HG02870 (cell line): ENCODE measurements around the gene PAK2.
"Not testable (repeated sequence)": the region's sequence is repeated elsewhere in the genome, so short reads cannot be mapped to it uniquely, and the experiment has no call there.

Experiments
- ATAC-seq: cut with Tn5 transposase; IDR thresholded peaks from one replicate; pipeline ENCODE4 v1.9.1; 2021; ENCODE audit warnings: mild to moderate bottlenecking, moderate library complexity; ENCODE audit not compliant: unreplicated experiment

The PAK2 gene

DNA sequence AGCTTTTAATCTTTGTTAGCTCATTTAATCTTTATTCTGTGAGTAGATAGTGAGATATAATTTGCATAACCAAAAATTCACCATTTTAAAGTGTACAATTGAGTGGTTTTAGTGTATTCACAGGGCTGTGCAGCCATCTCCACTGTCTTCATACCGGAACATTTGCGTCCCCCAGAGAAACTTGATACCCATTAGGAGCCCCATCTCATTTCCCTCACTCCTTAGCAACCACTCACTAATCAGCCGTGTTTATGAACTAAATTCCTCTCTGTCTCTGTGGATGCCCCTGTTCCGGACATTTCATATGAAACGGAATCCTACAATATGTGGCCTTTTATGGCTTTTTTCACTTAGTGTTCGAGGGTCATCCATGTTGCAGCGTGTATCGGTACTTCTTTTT lies 38.2 kb downstream of the PAK2 start:
- ATAC-seq: no peak

DNA sequence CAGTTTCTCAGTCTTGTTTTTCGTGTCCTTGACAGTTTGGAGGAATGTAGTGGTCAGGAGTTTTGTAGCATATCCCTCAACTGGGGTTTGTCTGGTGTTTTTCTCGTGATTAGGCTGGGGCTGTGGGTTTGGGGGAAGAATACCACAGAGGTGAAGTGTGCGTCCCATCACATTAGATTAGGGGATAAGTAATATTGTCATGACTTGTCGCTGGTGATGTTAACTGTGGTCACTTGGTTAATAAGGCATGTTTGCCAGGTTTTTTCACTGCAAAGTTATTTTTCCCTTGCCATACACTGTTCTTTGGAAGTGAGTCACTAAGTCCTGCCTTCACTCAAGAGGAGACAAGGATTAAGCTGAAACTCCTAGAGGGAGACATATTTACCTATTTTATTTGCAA lies 39.1 kb downstream of the PAK2 start:
- ATAC-seq: no peak

DNA sequence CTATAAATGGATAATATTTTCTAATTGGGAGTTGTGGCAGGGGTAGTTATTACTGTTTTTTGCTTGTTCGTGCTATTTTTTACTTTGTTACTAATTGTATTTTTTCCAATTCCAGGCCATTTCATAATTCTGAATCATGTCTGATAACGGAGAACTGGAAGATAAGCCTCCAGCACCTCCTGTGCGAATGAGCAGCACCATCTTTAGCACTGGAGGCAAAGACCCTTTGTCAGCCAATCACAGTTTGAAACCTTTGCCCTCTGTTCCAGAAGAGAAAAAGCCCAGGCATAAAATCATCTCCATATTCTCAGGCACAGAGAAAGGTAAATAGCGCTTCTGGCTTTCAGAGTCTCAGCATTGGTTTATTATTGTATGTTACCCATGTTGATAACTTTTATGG lies 42.9 kb downstream of the PAK2 start:
- no peak for ATAC-seq

DNA sequence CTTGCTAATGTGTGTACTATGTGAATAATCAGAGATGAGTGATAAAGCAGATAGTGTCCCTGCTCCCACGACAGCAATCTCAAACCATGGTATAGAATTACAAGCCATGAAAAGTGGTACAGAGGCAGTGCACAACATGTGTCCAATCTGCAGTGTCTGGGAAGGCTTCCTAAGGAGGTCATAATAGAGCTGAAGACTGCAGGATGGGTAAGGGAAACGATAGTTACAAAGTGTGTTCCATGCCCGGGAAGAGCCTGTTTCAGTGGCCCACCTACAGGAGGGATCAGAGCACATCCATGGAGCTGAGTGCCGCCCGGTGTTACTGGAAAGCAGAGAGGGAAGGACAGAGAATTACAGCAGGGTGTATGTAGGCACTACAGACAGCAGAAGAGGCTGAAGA lies 48.9 kb downstream of the PAK2 start:
- no peak for ATAC-seq

DNA sequence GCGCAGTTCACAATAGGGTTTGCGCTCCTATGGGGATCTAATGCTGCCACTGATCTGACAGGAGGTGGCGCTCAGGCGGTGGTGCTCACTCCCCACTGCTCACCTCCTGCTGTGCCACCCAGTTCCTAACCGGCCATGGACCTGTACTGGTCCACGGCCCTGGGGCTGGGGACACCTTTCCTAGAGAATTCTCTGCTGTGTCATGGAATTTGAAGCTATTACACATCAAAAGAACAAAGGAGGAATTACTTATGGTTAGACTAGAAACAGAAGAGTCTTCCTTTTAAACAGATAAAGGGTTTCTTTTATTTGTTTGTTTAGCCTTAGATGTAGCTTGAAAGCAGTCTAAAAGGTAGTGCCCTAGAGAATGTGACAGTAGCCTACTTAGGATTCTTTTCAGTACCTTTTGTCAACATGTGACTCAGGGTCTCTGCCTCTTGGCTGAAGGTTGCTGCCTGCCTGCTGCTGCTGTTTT lies 50.3 kb downstream of the PAK2 start:
- no peak for ATAC-seq

DNA sequence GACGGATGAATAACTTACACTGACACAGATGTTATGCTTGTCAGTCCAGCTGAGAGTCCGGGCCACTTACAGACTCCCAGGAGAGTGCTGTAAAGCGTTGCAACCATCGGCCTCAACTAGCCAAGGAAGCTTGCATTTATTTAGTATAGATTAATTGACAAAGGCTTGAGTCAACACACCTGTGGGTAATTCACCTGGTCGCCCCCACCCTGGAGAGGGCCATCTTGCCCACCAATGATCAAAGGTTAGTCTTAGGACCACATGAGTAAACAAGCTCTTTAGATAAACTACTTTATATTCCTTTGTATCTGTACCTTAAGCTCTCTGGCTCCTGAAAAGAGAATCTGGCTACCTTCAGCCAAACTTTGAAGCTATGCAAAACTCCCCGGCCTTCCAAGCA lies 51.0 kb downstream of the PAK2 start:
- ATAC-seq: no peak

DNA sequence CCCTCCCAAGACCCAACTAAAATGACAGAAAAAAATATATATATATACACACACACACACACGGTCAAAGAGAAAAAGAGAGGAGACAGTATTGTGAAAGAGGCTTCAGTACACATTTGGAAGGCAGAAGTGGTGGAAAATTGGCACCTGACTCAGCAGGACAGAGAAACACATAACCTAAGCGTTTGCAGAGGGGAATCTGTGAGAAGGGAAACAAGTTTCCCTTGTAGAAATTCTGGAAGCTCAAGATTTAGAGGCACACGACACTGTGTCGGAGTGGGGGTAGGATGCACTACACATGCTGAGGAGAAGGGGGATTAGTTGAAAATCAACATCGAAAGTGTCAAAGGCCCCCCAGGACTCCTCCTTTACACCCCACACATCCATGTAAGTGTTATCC lies 53.1 kb downstream of the PAK2 start:
- no peak for ATAC-seq

DNA sequence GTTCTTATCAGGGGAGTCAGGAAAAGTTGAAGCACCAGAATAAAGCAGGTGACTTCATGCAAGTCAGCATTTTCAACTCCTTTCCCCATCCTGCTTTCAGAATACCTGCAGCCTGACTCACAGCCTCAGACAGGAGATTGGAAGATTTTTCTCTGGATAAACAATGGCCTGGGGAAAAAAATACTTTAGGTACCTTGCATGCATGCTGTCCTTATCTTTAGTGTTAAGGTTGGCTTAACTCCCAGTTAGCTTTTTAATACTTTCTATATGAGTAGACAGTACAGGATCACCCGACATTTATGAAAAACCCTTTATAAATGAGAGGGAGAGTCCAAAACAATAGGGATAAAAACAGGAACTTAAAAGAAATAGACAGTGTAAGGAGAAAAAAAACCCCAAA lies 53.6 kb downstream of the PAK2 start:
- ATAC-seq: no peak

DNA sequence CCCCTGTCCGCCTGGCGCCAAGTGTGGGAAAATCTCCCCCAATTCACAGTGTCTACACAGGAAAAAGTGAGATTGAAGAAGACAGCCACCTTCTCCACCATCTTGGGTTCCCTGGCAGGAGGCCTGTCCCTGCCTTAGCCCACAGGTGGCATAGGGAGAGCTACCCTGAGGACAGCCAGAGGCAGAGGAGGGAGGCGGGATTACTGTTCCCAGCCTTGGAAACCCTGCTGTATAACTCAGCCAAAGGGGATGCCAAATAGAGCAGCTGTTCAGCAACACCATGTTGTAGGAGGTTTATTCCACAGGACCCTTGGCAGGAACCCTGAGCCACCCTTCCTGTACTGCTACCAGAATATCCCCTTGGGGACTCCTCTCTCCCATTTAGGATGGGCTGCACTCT lies 54.8 kb downstream of the PAK2 start:
- no peak for ATAC-seq

DNA sequence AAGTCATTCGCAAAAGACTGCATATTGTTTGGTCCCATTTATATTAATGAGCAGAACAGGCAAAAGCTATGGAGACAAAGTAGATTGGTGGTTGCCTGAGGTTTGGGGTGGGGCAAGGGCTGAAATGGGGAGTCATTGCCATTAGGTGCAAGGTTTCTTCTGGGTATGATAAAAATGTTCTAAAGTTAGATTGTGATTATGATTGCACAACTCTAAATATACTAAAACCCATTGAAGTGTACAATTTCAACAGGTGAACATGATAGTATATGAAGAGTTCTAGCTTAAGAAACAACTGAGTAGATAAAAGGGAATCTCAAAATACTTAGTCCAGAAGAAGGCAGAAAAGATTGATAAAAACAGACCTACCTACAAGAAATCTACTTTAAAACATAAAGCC lies 56.7 kb downstream of the PAK2 start:
- ATAC-seq: no peak

DNA sequence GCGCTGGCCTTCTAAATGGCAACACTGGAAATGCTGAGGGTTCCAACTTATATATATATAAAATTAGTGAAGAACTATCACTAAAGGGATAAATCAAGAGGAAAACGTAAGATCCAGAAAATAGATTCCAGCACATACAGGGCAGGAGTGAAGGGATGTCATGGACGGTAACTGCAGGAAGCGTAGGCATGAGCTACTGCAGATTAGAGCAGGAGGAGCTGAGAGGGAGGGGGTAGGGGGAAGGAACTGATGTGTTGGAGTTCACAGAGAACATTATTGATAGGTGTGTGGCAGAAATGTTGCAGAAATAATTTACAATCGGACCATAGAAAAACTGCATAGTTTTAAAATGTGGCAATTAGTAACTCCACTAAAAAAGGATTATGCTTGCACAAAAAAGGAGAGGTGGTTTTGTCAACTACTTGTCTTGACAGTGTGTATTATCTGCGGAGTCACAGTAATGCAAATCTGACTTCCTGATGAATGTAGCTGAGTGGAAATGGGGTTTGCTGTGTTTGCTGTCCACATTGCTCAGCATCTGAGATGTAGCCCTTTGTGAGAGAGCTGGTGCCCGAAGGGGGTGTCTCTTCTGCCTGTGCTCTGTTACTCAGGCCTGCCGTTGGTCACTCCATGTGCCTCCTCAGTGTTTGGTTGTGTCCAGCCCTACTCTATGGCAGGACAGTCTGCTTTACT lies 61.2 kb downstream of the PAK2 start:
- no peak for ATAC-seq

DNA sequence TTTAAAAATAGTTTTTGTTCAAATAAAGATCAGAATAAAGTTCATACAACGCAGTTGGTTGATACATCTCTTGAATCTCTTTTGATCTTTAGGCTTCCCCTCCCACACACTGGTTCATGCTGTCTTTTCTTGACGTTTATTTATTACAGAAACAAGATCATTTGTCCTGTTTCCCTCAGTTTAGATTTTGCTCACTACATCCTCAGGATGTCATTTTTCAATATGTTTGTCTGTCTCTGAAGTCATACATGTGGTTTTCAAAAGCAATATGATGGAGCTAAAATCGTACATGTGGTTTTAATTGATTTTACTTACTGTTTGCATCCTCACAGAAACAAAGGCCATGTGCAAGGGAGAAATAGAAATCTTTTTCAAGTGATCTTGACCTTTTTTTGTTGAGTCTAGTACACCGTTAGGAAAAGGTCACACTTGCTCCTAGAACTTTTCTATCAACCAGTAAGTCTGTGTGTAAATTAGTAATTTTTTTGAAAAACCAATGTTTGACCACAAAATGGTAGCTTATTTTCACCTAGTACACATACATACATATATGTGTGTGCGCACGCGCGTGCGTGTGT lies 64.3 kb downstream of the PAK2 start:
- no peak for ATAC-seq

DNA sequence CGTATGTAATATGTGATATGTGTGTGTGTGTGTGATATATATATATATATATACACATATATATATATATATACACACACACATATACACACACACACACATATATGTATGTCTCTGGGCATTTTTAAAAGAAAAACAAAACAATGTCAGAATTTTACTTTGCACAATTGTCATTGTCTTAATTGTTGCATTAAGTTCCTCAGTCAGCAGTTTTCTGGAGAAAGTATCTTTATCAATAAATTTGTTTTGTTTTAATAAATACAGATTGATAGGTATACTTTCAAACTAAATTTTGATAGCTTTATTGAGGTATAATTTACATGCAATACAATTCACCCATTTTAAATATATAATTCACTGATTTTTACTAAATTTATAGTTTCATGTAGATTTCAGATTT lies 65.1 kb downstream of the PAK2 start:
- ATAC-seq: no peak

DNA sequence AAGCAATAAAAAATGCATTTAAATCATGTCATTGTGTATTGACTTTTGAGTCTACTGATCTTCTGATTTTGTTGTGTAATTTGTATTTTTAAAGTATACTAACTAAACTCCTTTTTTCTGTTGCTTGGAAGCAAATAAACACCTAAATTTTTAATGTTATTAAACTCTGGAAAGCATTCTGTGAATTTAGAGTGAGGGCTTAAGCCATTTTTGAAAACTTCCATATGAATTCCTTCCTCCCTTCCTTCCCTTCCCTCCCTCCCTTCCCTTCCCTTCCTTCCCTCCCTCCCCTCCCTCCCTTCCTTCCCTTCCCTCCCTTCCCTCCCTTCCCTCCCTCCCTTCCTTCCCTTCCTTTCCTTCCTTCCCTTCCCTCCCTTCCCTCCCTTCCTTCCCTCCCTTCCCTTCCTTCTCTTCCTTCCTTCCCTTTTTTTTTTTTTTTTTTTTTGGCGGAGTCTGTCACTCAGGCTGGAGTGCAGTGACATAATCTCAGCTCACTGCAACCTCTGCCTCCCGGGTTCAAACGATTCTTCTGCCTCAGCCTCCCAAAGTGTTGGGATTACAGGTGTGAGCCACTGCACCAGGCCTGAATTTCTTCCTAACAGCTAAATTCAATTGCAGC lies 71.4 kb downstream of the PAK2 start:
- ATAC-seq: no peak

DNA sequence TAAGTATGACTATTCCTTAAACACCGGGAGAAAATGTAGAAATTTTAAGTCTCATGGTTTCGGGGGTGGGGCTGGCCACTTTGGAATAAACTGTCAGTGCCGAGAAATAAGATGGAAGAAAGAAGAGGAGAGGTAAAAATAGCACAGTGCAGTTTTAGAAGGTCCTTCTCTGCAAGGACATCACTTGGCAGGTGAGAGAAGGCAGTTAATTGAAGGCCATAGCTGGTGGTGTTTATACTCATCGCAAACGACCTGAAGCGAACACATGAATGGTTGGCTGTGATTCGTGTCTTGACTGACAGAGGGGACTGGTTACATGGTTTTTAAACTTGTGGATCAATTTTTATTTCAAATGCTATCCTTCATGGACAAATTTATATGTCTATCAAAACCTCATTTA lies 73.2 kb downstream of the PAK2 start:
- ATAC-seq: no peak

DNA sequence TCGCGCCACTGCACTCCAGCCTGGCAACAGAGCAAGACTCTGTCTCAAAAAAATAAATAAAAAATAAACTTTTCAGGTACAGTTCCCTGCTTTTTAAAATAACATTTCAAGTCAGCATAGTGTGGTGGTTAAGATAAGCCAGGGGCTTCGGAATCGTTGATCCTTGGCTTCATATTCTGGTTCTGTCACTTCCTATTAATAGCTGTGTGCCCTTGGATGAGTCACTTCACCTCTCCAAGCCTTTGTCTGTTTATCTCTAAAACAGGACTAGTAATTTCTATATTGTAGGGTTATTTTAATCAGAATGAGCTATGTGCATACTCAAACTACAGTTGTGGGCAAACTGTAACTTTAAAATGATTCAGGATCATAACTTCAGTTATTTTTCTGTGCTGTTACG lies 74.2 kb downstream of the PAK2 start:
- no peak for ATAC-seq

DNA sequence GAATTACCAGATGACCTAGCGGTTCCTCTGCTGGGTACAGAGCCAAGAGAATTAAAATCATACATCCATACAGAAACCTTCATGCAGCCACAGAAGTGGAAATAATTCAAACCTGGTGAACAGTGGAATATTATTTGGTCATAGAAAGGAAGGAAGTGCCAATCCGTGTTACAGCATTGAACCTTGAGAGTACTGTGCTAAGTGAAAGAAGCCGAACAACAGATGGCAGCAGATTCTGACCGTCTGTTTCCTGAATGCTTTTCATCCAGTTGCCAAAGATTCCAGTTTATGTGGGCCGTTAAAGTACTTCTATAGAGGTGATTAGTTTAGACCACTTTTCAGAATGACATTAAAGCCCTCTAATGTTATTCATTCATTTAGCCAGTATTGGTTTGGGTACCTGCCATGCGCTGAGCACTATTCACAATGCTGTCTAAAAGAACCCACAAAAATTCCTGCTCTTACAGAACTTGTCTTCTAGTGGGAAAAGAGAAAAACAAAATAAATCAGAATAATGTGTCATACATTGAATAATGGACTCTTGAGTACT lies 82.2 kb downstream of the PAK2 start:
- no peak for ATAC-seq

DNA sequence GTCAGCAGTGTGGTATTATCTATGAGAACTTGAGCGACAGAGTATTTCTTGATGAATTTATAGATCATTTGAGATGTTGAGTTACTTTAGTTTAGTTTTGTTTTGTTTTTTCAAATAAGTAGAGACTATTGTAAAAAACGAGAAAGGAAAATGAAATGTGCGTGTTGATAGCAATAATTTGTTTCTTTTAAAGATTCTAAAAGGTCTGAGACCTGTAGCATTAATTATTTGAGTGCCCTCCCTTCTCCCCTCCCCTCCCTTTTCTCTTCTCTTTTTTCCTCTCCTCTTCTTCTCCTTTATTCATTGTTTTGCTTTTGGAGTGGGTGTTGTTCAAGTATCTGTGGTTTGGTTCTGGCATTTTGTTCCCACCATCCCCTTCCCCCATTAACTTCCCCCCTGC lies 90.0 kb downstream of the PAK2 start:
- ATAC-seq: not testable (repeated sequence)

DNA sequence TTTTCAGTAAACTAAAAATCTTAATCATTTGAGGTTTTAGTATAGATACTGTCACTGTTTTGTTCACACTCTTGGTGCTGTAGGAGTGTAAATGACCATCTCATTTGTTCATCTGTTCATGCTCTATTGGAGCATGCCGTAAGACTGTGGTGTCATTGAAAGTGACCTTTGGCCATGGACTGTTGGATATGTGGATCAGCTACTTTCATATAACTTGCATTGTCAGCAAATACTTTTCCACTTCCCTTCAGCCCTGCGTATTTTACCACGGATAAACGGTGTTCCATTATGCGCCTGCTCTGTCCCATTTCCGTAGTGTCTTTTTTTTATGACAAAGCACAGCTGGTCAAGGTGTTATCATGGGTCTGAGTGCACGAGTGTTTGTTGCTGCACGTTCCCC lies 95.4 kb downstream of the PAK2 start:
- no peak for ATAC-seq

DNA sequence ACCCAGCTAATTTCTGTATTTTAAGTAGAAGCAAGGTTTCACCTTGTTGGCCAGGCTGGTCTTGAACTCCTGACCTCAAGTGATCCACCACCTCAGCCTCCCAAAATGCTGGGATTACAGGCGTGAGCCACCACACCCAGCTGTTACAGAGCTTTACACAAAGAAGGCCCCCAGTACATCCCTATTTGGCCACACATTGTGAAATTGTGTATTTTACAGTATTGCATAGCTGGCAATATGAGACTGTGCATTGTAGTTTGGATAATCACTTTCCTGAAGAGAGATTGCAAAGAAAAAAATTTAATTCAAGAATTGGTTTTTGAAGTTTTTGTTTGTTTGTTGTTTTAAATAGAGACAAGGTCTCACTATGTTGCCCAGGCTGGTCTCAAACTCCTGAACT lies 97.0 kb downstream of the PAK2 start:
- ATAC-seq: not testable (repeated sequence)

DNA sequence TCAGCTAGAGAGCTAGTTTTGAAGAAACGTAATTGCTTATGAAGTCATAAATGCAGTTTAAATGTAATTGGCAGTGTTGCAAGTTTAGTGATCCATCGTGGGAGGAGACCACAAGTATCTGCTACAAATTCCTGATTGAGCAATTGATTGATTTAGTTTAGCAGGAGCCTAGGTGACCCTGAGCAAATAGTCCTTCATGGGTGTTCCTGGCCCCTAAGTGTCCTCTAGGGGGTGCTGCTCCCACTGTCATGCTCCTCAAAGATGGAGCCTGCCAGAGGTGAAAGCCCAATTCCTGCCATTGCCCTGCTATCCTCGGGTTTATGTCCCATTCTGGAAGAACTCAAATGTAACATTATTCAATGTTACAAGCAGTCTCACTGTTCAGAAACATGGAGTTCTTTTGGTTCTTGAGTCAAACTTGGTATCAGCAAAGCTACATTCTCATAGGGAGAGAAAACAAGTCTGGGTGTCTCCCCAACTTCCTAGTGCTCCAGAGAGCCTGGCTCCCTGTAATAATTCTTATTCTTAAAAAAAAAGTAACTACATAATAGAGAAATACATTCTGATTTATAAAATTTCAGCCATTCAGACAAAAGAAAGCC lies 98.3 kb downstream of the PAK2 start:
- no peak for ATAC-seq

DNA sequence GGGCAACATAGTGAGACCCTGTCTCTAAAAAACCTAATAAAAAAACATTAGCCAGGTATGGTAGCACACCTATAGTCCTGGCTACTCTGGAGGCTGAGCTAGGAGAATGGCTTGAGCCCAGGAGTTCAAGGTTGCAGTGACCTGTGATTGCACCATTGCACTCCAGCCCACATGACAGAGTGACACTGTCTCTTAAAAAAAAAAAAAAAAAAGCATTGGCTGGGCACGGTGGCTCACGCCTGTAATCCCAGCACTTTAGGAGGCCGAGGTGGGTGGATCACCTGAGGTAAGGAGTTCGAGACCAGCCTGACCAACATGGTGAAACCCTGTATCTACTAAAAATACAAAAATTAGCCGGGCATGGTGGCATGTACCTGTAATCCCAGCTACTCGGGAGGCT lies 99.7 kb downstream of the PAK2 start:
- not testable (repeated sequence) for ATAC-seq
